Loucy (cell line): ENCODE measurements around the gene GAREM1.

Experiments
- H2AFZ ChIP-seq: fragments of 200-600 bp; sonication (generic); 2 replicates; pipeline ENCODE4 v1.6.0; 2016; ENCODE audit warnings: antibody characterized with exemption, mild to moderate bottlenecking, low read length, moderate library complexity
- H3F3A ChIP-seq: fragments of 200-600 bp; 2 replicates; pipeline ENCODE4 v1.6.0; 2016; ENCODE audit warnings: antibody characterized with exemption, low read depth, mild to moderate bottlenecking
- H3K27me3 ChIP-seq: fragments of 200-600 bp; sonication (generic); 2 replicates; pipeline ENCODE4 v1.6.1; 2014; ENCODE audit warnings: low read length, mild to moderate bottlenecking; ENCODE audit not compliant: insufficient read depth, poor library complexity, severe bottlenecking
- H3K36me3 ChIP-seq: fragments of 200-600 bp; sonication (generic); 2 replicates; pipeline ENCODE4 v1.6.1; 2016; ENCODE audit warnings: low read length; ENCODE audit not compliant: insufficient read depth
- H3K4me1 ChIP-seq: fragments of 200-600 bp; sonication (generic); 2 replicates; pipeline ENCODE4 v1.5.1; 2014; ENCODE audit warnings: low read length, mild to moderate bottlenecking; ENCODE audit not compliant: insufficient read depth, poor library complexity, severe bottlenecking
- H3K4me2 ChIP-seq: fragments of 200-600 bp; sonication (generic); 2 replicates; pipeline ENCODE4 v1.6.0; 2014; ENCODE audit warnings: antibody characterized with exemption, low read length, low read depth, mild to moderate bottlenecking; ENCODE audit not compliant: poor library complexity, severe bottlenecking
- H3K4me3 ChIP-seq: fragments of 200-600 bp; sonication (generic); 2 replicates; pipeline ENCODE4 v1.5.1; 2014; ENCODE audit warnings: low read length, mild to moderate bottlenecking, mixed read lengths; ENCODE audit not compliant: poor library complexity, severe bottlenecking
- H3K79me2 ChIP-seq: fragments of 200-600 bp; sonication (generic); 2 replicates; pipeline ENCODE4 v1.6.1; 2014; ENCODE audit warnings: low read length; ENCODE audit not compliant: insufficient read depth
- H3K9ac ChIP-seq: fragments of 200-600 bp; sonication (generic); 2 replicates; pipeline ENCODE4 v1.6.0; 2014; ENCODE audit warnings: mild to moderate bottlenecking, low read depth, low read length, moderate library complexity; ENCODE audit not compliant: poor library complexity, severe bottlenecking
- H3K9me2 ChIP-seq: fragments of 200-600 bp; sonication (generic); replicated peaks from 2 replicates; pipeline ENCODE4 v1.6.1; 2016; ENCODE audit warnings: low read depth, low read length, mixed read lengths
- H3K9me3 ChIP-seq: fragments of 200-600 bp; sonication (generic); 2 replicates; pipeline ENCODE4 v1.6.1; 2014; ENCODE audit warnings: mild to moderate bottlenecking, antibody characterized with exemption, low read length, low read depth; ENCODE audit not compliant: insufficient read depth
- H4K20me1 ChIP-seq: fragments of 200-600 bp; sonication (generic); 2 replicates; pipeline ENCODE4 v1.6.0; 2014; ENCODE audit warnings: antibody characterized with exemption, low read length, mild to moderate bottlenecking; ENCODE audit not compliant: insufficient read depth, poor library complexity, severe bottlenecking
- EZH2phosphoT487 ChIP-seq: fragments of 200-600 bp; IDR thresholded peaks from 2 replicates; pipeline ENCODE4 v1.6.1; 2018; ENCODE audit warnings: antibody characterized with exemption, mild to moderate bottlenecking, moderate library complexity, borderline replicate concordance
- TF ChIP-seq, protein P1 (sequence below): fragments of 200-600 bp; sonication (generic); conservative IDR thresholded peaks from 2 replicates; pipeline ENCODE4 v1.5.1; 2014; ENCODE audit warnings: mild to moderate bottlenecking, antibody characterized with exemption, low read length

Gene GAREM1

DNA sequence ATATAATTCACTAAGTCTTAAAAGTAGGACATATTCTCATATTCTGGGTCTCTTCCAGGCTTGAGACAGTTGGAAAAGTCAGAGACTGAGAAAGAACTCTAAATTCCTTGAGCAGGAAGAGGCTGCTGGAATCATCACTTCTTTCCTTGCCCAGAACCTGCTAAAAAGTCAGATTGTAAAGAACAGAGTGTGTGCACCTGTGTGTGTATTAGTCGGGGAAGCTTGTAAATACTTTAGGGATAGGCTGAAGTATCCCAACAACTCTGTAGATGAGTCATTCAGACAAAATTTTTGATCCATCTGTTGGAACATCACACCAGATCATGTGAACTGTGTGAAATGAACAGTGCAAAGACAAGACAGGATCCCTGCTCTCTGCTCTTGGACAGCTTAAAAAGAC, 16.1 kb downstream of the GAREM1 start:
- no peak for TF ChIP-seq EZH2phosphoT487
- TF ChIP-seq, protein P1, sequence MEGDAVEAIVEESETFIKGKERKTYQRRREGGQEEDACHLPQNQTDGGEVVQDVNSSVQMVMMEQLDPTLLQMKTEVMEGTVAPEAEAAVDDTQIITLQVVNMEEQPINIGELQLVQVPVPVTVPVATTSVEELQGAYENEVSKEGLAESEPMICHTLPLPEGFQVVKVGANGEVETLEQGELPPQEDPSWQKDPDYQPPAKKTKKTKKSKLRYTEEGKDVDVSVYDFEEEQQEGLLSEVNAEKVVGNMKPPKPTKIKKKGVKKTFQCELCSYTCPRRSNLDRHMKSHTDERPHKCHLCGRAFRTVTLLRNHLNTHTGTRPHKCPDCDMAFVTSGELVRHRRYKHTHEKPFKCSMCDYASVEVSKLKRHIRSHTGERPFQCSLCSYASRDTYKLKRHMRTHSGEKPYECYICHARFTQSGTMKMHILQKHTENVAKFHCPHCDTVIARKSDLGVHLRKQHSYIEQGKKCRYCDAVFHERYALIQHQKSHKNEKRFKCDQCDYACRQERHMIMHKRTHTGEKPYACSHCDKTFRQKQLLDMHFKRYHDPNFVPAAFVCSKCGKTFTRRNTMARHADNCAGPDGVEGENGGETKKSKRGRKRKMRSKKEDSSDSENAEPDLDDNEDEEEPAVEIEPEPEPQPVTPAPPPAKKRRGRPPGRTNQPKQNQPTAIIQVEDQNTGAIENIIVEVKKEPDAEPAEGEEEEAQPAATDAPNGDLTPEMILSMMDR: no peak

DNA sequence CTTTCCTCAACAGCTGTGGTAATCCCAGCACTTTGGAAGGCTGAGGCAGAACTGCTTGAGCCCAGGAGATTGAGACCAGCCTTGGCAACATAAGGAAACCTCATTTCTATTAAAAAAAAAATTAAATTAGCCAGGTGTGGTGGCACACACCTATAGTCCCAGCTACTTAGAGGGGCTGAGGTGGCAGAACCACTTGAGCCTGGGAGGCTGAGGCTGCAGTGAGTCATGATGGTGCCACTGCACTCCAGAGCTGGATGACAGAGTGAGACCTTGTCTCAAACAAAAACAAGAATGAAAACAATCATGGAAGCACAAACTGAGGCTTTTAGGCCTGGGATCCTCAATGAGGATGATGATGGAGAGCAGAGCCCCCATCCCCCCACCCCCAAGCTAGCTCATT, 19.8 kb downstream of the GAREM1 start:
- no peaks in the 10 kb centered on the region for H3K4me1 ChIP-seq
- no peaks in the 10 kb centered on the region for H3F3A ChIP-seq
- TF ChIP-seq, protein P1: no peak
- no peak for TF ChIP-seq EZH2phosphoT487
- H3K9ac ChIP-seq: no peak overlapping the region
- no peak overlapping the region for H3K4me3 ChIP-seq
- H2AFZ ChIP-seq: no peak overlapping the region
- H3K36me3 ChIP-seq: no peaks in the 10 kb centered on the region
- no peak overlapping the region for H3K4me2 ChIP-seq
- H3K9me3 ChIP-seq: no peaks in the 10 kb centered on the region
- H3K79me2 ChIP-seq: no peaks in the 10 kb centered on the region
- H3K9me2 ChIP-seq: no peaks in the 10 kb centered on the region
- no peaks in the 10 kb centered on the region for H4K20me1 ChIP-seq
- H3K27me3 ChIP-seq: no peaks in the 10 kb centered on the region

More for the DNA sequence above, 16.1 kb downstream of the GAREM1 start:
- H2AFZ ChIP-seq: no peak overlapping the region
- H3K36me3 ChIP-seq: no peaks in the 10 kb centered on the region
- H3K9ac ChIP-seq: no peak overlapping the region
- H3K4me3 ChIP-seq: no peak overlapping the region
- H3F3A ChIP-seq: no peaks in the 10 kb centered on the region
- no peaks in the 10 kb centered on the region for H3K27me3 ChIP-seq
- H3K4me1 ChIP-seq: no peaks in the 10 kb centered on the region
- no peaks in the 10 kb centered on the region for H3K9me3 ChIP-seq
- H4K20me1 ChIP-seq: no peaks in the 10 kb centered on the region
- H3K9me2 ChIP-seq: no peaks in the 10 kb centered on the region
- no peaks in the 10 kb centered on the region for H3K79me2 ChIP-seq
- H3K4me2 ChIP-seq: no peak overlapping the region

DNA sequence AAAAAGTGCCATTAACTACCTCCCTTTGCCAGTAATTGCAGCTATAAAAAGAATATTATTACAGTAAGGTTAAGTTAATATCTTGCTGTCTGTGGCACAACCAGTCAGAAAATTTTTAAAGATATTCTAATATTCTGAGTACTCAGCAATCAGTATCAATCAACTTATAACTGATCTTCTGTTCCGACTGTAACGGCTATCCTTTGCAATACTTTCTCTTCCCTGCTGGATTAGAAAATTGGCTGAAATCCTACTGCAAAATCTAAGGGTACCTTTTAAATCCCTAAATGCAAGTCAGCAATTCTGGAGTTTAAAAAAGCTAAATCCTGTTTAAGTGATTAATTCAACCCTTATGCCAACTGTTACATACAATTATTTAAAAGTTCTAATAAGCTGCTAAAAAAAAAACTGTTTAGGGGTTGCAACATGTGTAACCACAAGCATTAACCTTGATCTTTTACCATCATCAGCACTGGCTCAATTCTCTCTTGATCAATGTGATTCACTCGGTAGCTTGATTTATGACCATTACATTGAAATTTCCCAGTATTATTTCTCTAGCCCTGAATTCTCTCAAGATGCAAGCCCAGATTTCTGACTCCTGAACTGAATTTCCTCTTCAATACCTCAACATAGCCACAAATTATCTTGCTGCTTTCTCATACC, 20.5 kb downstream of the GAREM1 start:
- Histone ChIP-seq H3K9me2 (no peaks in the 10 kb centered on the region), H4K20me1 (no peaks in the 10 kb centered on the region), H3K9ac (no peak overlapping the region), H2AFZ (no peak overlapping the region), H3K4me1 (no peaks in the 10 kb centered on the region), H3F3A (no peaks in the 10 kb centered on the region), H3K36me3 (no peaks in the 10 kb centered on the region), H3K9me3 (no peaks in the 10 kb centered on the region), H3K27me3 (no peaks in the 10 kb centered on the region), H3K79me2 (no peaks in the 10 kb centered on the region), H3K4me2 (no peak overlapping the region), H3K4me3 (no peak overlapping the region)
- TF ChIP-seq, protein P1: no peak
- TF ChIP-seq EZH2phosphoT487: no peak
